H1 (cell line): Measurements from ENCODE around the gene MTAP. TPM values are rescaled to one million over a fixed set of nuclear protein-coding genes. Genes with fewer than 3 reads are reported as not detected.

ENCODE experiments used
- BRCA1 ChIP-seq: IDR thresholded peaks from 2 replicates; pipeline ENCODE4 v1.6.1; 2012; ENCODE audit warnings: low read depth, low read length, improper control_type of control experiment
- POLR2AphosphoS5 ChIP-seq: IDR thresholded peaks from 2 replicates; pipeline ENCODE4 v1.6.1; 2011; ENCODE audit warnings: low read depth, low read length
- POU5F1 ChIP-seq: IDR thresholded peaks from 2 replicates; pipeline ENCODE4 v1.6.1; 2011; ENCODE audit warnings: low read depth, mild to moderate bottlenecking, low read length, moderate library complexity
- RBBP5 ChIP-seq: IDR thresholded peaks from 2 replicates; pipeline ENCODE4 v1.7.1; 2012; ENCODE audit warnings: low read depth, mild to moderate bottlenecking, inconsistent platforms, low read length, moderate library complexity, borderline replicate concordance
- SRF ChIP-seq: IDR thresholded peaks from 2 replicates; pipeline ENCODE4 v1.6.1; 2011; ENCODE audit warnings: mild to moderate bottlenecking, low read depth, low read length, moderate library complexity
- SUZ12 ChIP-seq: fragments of 200-600 bp; sonication (generic); IDR thresholded peaks from 2 replicates; pipeline ENCODE4 v1.6.1; 2012; ENCODE audit warnings: mild to moderate bottlenecking, inconsistent platforms, low read length, moderate library complexity, mixed read lengths
- ZNF274 ChIP-seq: IDR thresholded peaks from 2 replicates; pipeline ENCODE4 v1.7.0; 2012; ENCODE audit warnings: low read length, borderline replicate concordance; ENCODE audit errors: extremely low read depth
- polyA plus RNA-seq, 7 experiments: library from polyadenylated mRNA; depleted of rRNA in 3 of 7; stranded (reverse) in 5 of 7; unstranded in 2 of 7; fragments of >200 nt in 5 of 7; fragments of 200-250 nt in 2 of 7; gene quantifications; 1 replicate in 5 of 7; 2 replicates in 1 of 7; 4 replicates in 1 of 7; pipeline versions ENCODE4 v1.2.1 to v1.2.3, GENCODE V29; 2011 to 2013; ENCODE audit warnings: missing spikeins in 2 of 7, mixed read lengths in 2 of 7
- total RNA-seq: library from RNA; stranded (reverse); fragmentation: NEBNext Ultra II Directional; extraction: Animal tissue kit (Norgen Biotek cat#: 25700); gene quantifications from 2 replicates; pipeline ENCODE4 v1.2.1, GENCODE V29; 2021
- TF ChIP-seq, protein P1 (sequence below): IDR thresholded peaks from 2 replicates; pipeline ENCODE4 v1.6.1; 2011; ENCODE audit warnings: low read length, improper control_type of control experiment
- TF ChIP-seq, protein P2 (sequence below): fragments of 300-600 bp; sonication (generic); IDR thresholded peaks from 2 replicates; pipeline ENCODE4 v1.7.1; 2012; ENCODE audit warnings: low read length, moderate library complexity, mild to moderate bottlenecking, inconsistent platforms; ENCODE audit not compliant: insufficient replicate concordance

Gene MTAP
- total and polyA plus RNA-seq, 2 of the 8 experiments (the other 6 are each of a cell fraction or from before 2014, with no cell fraction given) = 16.4 to 100 TPM

DNA sequence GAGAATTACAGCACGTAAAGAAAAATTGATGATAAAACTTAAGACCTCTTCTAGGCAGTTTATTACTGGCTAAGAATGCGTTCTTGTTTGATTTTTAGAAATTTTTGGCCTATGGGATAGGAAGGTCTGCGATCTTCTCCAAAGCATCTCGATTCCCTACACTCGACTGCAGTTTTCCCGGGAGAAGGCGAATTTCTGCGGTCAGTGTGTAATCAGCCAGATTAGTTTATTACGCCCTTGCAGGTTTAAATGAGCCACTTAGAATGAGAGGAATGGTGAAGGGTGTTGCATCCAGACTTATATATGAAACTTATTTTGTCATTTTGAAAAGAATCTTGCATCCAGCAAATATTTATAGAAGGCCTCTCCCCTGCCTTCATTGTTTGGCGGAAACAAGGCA lies 1.2 kb downstream of the MTAP start (continued):
- TF ChIP-seq POLR2AphosphoS5 (no peak), POU5F1 (no peak), BRCA1 (no peak), SUZ12 (no peak), RBBP5 (no peak), SRF (no peak), ZNF274 (no peak)
- TF ChIP-seq, protein P1, sequence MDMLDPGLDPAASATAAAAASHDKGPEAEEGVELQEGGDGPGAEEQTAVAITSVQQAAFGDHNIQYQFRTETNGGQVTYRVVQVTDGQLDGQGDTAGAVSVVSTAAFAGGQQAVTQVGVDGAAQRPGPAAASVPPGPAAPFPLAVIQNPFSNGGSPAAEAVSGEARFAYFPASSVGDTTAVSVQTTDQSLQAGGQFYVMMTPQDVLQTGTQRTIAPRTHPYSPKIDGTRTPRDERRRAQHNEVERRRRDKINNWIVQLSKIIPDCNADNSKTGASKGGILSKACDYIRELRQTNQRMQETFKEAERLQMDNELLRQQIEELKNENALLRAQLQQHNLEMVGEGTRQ = no peak
- TF ChIP-seq, protein P2, sequence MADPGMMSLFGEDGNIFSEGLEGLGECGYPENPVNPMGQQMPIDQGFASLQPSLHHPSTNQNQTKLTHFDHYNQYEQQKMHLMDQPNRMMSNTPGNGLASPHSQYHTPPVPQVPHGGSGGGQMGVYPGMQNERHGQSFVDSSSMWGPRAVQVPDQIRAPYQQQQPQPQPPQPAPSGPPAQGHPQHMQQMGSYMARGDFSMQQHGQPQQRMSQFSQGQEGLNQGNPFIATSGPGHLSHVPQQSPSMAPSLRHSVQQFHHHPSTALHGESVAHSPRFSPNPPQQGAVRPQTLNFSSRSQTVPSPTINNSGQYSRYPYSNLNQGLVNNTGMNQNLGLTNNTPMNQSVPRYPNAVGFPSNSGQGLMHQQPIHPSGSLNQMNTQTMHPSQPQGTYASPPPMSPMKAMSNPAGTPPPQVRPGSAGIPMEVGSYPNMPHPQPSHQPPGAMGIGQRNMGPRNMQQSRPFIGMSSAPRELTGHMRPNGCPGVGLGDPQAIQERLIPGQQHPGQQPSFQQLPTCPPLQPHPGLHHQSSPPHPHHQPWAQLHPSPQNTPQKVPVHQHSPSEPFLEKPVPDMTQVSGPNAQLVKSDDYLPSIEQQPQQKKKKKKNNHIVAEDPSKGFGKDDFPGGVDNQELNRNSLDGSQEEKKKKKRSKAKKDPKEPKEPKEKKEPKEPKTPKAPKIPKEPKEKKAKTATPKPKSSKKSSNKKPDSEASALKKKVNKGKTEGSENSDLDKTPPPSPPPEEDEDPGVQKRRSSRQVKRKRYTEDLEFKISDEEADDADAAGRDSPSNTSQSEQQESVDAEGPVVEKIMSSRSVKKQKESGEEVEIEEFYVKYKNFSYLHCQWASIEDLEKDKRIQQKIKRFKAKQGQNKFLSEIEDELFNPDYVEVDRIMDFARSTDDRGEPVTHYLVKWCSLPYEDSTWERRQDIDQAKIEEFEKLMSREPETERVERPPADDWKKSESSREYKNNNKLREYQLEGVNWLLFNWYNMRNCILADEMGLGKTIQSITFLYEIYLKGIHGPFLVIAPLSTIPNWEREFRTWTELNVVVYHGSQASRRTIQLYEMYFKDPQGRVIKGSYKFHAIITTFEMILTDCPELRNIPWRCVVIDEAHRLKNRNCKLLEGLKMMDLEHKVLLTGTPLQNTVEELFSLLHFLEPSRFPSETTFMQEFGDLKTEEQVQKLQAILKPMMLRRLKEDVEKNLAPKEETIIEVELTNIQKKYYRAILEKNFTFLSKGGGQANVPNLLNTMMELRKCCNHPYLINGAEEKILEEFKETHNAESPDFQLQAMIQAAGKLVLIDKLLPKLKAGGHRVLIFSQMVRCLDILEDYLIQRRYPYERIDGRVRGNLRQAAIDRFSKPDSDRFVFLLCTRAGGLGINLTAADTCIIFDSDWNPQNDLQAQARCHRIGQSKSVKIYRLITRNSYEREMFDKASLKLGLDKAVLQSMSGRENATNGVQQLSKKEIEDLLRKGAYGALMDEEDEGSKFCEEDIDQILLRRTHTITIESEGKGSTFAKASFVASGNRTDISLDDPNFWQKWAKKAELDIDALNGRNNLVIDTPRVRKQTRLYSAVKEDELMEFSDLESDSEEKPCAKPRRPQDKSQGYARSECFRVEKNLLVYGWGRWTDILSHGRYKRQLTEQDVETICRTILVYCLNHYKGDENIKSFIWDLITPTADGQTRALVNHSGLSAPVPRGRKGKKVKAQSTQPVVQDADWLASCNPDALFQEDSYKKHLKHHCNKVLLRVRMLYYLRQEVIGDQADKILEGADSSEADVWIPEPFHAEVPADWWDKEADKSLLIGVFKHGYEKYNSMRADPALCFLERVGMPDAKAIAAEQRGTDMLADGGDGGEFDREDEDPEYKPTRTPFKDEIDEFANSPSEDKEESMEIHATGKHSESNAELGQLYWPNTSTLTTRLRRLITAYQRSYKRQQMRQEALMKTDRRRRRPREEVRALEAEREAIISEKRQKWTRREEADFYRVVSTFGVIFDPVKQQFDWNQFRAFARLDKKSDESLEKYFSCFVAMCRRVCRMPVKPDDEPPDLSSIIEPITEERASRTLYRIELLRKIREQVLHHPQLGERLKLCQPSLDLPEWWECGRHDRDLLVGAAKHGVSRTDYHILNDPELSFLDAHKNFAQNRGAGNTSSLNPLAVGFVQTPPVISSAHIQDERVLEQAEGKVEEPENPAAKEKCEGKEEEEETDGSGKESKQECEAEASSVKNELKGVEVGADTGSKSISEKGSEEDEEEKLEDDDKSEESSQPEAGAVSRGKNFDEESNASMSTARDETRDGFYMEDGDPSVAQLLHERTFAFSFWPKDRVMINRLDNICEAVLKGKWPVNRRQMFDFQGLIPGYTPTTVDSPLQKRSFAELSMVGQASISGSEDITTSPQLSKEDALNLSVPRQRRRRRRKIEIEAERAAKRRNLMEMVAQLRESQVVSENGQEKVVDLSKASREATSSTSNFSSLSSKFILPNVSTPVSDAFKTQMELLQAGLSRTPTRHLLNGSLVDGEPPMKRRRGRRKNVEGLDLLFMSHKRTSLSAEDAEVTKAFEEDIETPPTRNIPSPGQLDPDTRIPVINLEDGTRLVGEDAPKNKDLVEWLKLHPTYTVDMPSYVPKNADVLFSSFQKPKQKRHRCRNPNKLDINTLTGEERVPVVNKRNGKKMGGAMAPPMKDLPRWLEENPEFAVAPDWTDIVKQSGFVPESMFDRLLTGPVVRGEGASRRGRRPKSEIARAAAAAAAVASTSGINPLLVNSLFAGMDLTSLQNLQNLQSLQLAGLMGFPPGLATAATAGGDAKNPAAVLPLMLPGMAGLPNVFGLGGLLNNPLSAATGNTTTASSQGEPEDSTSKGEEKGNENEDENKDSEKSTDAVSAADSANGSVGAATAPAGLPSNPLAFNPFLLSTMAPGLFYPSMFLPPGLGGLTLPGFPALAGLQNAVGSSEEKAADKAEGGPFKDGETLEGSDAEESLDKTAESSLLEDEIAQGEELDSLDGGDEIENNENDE = no peak
